Limb (tissue), 2 donors: ENCODE measurements around the gene JMJD7.

Experiments used
- DNase-seq, 2 donors: peaks; one replicate each; pipeline ENCODE4 v3.0.0-alpha.2; 2016; ENCODE audit errors: extremely low spot score in 2 of 2

JMJD7 gene

DNA sequence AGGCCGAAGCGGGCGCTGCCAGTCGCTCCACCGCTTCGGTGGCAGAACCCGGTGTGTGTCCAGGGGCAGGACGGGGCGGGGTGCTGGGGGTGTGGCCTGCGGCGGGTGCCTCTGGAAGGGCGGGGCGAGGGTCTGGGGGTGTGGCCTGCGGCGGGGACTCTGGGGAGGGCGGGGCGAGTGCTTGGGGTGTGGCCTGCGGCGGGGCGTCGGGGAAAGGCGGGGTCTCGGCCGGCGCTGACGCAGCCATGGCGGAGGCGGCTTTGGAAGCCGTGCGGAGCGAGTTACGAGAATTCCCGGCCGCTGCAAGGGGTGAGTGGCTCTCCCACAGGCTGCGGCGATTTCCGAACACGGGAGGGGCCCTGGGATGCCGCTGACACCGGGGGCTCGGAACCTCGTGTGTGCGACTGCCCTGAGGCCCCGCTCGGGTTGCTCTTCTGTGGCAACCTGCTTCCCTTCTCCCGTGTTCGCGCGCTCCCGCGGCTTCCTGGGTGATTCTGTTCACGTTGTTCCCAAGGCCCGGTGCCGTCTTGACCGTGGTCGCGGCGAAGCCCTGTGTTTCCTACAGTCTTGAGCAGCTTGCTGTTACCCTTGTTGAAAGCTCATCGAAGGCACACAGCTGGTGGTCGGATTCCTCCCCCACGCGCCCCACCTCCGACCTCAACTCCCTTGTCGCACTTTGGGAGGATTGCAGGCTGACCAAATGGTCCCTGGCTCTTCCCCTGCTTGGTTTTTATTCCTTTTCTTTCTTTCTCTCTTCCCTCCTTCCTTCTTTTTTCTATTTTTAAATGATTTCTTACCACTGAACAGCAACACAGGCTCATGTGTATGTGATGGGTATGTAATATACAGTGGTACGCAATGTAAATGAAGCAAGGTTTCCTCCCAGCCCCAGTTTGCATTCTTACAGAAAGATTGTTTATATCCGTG is at the start of gene JMJD7:
Gene JMJD7 (plus strand): TSS at position 213 of the 927 bp plus-strand sequence. CDS start 33 bp downstream, at position 246.
- peak; percentile 88 to 98 for DNase-seq

DNA sequence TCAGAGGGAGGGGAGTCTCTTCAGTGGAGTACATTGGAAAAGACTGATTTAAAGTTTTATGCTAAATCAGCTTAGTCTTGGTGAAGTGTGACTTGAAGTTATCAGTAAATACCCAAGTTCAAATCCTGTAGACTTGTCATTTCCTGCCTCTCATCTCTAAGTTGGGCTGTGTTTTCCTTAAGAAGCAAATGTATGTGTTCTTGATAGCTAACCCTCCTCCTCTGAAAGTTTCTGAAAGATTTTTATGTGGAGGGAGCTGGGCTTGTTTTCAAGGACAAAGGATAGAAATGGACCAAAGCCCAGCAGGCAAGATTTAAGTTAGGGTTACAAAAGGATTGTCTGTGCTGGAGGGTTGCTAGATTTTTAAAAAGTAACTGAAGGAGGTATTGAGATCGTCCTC is 49.4 kb upstream of the JMJD7 start:
- no peak for DNase-seq

DNA sequence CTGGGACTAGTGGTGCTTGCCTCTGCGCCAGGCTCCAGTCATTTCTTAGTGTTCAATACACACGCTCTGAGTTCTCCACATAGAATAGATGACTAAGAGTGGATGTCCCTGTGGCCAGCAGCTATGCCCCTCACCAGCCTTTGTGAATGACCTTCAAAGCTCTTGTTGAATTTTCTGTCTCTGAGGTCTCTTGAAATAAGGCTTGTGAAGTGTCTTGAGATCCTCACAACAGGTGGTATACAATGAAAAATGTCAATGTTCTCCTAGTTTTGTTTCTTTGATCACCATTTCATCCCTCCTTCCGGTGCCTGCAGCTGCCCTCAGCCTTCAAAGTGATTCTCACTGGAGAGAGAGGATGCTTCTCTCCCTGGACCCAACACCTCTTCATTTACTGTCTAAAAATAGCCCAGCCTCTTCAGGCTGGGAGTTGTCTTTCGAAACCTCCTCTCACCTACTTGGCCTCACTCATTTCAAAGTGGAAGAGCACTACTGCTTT is 48.2 kb upstream of the JMJD7 start:
- no peak for DNase-seq

DNA sequence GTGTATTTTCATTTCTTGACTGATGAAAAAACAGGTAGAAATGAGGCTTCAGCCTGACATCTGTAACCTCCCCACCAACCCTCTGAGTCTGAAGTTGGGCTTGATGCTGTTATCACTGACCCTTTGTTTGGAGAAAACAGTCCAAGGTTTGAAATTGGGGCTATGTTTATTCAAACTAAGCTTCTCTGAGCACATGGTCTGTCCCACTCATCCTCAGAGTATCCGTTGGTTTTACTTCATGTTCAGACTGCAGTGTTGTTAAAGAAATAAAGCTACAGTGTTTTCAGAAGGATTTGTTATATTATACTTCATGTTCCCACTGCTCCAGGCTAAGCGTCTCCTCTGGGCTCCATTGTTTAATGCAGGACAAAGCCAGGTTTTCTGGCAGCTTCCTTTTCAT is 47.6 kb upstream of the JMJD7 start:
- no peak for DNase-seq

DNA sequence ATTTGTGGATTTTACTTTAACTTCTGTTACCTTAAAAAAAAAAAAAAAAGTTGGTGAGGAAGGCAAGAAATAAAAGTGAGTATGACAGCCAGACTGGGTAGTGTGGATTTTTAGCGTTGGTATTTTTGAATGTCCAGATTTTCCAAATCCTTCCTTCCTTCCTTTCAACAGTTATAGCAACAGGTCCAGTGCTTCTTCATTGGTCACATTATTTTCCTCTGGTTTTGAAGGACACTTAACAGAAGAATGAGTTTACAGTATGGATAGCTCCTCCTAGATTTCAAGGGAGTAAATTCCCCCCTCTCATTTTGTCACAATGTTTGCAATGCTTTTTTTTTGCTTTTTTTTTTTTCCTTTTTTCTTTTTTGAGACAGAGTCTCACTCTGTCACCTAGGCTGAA is 47.2 kb upstream of the JMJD7 start:
- DNase-seq: no peak

DNA sequence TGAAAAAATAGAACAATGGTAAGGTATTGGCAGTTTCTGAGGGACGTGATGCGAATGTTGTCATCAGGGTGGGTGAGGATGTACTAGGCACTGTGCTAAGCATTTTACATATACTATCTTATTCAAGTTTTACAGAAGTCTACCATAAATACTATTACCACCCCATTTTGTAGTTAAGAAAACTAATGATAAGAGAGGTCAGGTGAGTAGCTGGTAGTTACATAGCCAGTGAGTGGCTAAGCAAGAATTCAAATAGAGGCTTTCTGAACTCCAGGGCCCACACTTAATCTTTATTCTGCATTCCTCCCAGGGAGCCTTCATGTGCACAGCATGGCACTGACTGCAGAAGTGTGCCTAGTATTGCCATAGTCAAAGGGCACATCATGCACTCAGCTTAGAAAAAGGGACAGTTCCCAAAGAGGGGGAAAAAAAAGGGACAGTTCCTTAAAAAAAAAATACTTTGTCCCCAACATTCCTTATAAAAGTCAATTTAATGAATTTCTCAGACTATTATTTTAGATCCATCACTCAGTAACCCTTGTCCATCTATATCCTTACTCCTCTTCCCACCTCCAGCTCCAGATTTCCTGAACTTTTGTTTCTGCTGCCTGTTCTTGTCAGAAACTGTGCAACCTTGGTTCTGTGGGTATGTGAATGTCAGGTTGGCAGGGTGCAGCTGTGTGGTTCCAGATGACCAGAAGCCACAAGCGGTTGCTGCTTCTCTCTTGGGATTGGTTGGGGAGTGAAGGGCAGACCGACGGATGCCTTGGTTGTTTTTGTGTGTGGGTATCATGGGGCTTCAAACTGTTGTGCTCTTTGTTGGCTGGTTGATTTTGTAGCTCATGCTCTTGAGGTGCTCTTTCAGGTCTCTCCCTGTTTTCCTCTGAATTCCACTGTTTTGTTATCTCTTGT is 45.3 kb upstream of the JMJD7 start:
- no peak for DNase-seq

DNA sequence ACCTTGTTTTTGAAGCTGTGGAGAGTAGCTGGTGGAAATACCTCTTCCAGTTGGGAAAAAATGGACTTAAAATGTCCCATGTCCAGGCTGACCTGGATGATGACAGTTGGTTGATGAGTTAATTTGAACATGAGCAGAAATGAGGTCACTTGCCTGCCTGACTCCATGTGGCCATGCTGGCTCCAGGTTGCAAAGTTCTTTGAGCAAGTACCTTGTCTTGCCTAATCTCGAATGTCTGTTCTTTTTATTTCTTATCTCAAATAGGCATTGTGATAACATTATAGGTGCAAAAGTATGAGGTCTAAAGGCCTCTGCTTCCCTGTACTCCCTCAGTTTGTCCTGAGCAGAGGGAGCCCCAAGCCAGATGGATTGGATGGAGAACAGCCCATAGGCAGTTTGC is 44.6 kb upstream of the JMJD7 start:
- DNase-seq: no peak

DNA sequence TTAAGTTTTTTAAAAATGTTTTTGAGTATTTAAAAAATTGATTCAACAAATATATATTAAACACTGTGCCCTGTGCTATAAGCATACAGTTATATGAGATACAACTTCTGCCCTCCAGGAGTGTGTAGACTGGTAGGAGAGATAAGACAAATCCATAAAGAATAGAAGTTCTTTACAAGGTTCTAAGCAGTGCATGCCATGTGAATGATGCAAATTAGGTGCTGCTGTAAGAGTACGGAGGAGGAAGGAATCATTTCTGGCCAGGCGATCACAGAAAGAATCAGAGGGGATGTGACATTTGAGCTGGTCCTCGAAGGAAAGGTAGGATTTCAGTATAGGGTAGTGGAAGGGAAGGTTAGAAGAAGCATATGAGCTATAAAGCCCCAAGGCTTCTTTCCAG is 39.6 kb upstream of the JMJD7 start:
- DNase-seq: no peak

DNA sequence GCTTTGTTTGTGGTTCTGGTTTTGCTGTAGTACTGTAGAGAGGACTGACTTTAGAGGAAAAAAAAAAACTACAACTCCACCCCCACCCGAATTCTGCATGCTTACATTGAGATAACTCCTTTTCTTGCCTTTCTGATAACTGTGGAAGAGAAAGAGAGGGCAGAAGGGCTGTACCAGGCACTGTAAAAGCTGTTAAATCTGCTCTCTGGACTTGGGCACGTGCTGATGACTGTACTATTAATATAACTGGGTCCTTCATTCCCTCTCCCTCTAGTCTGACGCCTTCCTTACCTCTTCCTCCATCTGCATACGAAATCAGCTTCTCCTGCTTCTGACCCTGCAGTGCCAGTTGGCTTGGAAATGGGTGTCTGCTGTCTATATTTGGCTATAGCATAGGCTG is 38.7 kb upstream of the JMJD7 start:
- DNase-seq: no peak

DNA sequence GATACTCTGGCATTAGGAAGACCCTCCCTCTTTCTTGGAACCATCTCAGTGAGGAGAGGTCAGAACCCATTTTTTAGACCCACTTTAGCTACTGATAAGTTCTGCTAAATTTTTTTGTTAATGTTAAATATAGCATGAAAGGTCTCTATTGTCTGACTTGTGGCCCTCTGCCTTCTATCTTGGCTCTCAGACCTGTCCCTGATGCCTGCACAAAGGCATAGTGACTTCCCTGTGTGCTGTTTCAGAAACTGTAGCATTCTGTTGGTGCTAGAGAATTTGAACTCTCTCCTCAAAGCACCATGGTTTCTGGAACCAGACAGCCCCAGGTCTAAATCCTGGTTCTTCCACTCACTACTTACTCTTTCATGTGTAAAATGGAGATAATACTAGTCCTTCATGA is 38.2 kb upstream of the JMJD7 start:
- DNase-seq: no peak

DNA sequence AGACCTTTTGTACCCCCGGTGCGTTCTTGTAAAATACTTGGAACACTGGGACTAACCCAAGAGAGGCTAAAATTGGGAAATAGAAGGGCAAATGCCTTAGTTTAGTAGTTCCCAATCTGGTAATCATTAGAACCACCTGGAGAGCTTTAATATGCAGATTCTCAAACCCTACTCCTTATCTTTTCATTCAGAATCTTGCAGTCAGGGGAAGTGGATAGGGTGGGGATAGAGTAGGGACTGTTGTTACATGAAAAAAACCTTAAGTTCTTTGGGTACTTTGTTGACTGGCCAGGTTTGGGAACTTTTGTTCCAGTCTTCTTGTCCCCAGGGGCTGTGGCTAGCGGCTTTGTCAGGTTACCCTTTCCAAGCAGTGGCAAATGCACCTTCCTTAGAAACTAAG is 37.7 kb upstream of the JMJD7 start:
- no peak for DNase-seq

DNA sequence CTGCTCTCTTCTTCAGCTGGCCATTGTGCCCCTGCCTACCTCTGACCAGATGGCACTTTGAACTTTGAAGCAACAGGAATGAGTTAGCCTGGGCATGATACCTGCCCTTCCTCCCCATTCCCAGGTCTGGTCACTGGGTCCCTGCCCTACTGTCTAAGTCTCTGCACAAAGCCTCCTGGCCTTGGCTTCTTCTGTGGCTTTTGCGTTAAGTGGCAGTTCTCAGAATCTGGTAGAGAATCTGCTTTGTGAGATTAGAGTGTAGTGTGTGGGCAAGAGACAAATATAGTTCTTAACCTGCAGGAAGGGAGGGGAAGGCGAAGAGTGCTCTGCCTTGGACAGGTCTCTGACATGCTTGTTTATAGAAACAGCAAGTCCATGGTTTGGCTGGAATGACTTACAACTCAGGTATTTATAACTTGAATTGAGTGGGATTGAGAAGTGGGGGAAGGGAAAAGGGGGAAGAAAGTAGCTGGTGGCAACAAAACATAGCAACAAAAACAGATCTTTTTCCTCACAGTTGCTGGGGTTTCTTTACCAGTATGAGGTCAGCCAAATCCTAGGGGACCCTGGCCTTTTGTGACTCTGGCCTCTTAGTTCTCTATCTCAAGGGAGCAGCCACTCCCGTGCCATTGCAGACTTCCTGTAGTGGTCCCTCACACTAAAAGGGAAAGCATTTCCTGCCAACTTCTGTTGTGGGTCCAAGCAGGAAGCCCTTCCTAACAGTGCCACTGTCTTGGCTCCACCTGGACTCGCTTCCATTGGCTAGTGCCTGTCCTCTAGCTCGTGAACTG is 36.9 kb upstream of the JMJD7 start:
- no peak for DNase-seq

DNA sequence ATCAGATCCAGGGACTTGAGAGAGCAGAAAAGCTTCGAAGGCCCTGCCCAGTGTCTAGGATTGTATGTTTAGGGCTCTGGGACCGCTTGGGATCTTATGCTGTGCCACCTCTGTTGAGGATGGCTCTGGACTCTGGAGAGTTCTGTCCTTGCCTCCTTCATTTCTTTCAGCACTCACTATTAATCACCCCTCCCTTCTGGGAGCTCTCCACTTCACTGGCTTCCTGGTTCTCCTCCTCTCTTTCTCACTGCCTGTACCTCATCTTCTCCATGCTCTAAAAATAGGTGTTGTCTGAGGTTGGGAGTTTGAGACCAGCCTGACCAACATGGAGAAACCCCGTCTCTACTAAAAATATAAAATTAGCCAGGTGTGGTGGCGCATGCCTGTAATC is 36.4 kb upstream of the JMJD7 start:
- no peak for DNase-seq

DNA sequence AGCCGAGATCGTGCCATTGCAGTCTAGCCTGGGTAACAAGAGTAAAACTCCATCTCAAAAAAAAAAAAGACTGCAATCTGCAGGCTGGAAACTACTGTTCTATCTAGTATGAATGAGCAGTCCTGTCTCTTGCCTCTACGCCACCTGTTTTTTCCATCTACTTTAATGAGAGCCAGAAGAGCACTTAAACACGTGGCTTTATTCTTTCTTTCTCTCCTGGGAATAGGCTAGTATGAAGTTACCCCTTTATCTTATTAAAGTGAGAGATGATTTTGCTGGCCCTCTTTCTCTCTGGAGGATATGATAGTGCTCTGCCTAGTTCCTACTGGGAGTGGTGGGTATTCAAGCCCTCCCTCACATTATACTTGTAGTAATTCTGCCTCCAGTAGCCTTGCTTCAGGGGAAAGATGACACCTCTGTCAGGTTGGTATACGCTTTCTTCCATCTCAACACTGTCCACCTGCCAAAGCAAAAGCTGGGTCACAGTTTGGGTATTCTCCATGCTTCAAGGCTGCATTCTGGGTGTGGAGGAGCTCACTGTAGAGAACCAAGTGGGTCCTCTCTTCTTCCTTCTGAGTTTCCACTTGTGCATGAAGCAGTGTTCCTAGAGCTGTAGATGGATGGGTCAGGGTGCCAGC is 35.8 kb upstream of the JMJD7 start:
- DNase-seq: peak in 1 of 2 donors; percentile 27

DNA sequence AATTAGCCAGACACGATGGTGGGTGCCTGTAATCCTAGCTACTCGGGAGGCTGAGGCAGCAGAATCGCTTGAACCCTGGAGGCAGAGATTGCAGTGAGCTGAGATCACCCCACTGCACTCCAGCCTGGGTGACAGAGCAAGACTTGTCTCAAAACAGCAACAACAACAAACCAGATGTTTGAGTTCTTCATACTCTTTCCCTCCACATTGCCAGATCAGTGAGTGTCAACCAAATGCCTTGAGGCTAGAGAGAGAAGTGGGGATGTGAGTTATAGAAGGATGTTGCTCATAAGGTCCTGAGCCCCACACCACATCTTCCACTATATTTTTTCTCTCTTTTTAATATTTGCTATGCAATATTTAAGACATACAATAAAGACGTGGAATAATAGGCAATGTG is 33.8 kb upstream of the JMJD7 start:
- no peak for DNase-seq

DNA sequence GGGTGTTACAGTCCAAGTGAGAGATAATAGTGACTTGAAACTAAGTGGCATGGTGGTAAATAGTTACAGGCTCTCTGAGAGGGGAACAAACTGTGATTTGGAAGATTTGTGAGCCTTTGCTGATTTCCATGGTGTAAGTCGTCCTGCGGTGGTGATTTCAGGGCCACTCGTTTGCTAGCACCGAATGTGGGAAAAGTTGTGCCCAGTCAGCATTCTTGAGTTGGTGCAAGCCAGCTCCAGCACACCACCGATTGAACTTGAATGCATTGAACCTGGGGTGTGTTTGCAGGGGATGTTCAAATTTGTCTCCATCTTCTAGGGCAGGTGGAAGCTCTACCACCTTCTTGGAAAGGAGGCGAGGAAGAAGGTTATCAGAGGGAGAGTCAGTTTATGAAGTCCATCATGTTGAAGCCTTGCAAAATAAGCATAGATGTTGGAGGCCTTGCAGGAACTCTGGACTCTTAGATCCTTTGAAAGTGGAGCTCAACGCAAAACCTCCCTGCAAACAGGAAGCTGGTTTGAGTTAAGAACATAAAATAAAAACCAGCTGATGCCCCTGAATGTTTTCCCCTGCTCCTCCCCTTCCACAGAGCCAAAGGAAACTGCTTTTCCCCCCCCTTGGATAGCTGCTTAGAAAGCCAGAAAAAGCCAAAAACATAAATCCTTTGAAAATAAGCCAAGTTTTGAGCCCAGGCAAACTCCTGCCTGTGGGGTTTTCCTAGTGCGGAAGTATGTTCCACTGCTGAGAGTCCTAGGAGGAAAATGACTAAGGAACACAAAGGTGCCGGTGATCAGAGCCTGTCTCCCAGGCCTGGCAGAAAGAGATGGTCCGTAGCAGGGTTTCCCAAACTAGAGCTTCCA is 31.7 kb upstream of the JMJD7 start:
- DNase-seq: peak in 1 of 2 donors; percentile 69

DNA sequence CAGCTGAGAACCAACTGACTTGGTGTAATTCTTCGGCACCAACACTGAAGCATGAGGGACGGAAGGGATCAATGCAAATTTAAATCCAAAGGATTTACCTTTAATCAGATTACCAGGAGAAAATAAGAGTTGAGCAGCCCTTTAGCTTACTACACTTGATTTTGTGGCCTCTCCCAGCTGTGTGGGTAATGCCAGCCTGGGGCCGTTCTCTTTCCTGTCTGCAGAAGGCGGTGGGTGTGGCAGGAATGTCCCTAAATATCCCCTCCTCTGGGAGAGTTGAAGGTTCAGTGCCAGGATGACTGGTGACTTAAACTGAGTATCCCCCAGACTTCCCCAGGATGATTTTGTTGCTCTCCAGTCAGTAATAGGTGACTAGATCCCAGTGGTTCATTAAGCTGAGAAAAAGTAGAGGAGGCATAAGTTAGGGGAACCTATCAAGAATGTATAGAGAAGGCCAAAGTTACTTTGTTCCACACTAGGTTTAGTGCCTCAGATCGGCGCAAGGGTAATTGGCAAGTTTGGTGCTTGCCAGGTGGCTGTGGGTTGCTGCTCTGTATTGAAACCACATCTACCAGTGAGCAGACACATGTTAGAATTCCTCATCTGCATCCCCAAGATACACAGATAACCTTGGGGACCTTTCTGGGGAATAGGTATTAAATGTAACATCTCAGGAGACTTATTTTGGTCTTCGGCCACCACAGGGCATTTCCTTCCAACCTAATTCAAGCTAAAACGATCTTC is 30.5 kb upstream of the JMJD7 start:
- no peak for DNase-seq

DNA sequence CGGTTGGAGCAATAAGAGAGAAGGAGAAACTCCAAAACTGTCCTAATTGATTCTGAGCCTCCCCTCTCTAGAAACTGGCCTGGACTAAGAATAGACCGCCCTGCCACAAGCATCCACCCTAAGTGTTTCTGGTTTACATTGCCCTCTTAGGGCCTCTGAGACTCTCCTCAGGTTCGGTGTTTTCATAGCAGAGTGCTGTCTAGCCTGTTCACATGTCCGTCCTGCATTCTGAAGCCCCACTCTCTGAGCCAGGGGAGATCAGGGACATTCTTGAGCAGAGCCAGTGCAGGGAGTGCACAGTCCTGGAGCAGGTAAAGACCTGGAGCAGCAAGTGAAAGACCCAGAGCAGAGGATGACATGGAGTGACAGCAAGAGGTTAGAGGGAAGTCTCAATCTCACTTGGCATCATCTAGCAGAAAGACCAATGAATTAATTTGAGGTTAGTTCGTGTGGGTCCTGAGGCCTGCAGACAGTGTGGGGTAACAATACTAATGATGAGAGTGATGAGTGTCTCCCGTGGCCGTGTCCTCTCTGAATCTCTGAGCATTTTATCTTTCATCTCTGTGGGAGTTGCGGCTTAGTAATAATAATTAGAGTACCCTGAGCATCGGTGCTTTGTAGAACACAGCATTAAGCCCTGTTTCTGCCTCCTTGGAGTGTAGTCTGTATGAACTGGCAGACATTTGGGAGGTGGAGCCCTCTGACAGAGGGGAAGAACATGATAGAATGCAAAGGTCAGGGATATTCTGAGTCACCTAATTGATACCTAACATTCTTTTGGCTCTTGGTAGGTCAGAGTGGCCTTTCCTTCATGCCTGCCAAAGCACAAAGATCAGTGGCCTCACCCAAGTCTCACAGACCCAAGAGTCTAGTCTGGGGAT is 29.0 kb upstream of the JMJD7 start:
- DNase-seq: no peak
